Suppressor macrophage treated with lipopolysaccharide for 1 hour (primary cell): ENCODE results near the gene HDAC6.
"Not testable (repeated sequence)": the region's sequence is repeated elsewhere in the genome, so short reads cannot be mapped to it uniquely, and the experiment has no call there.

Source experiments
- DNase-seq, 3 donors: peaks; one replicate each; pipeline ENCODE4 v3.0.0-alpha.2; 2020 to 2022

The HDAC6 gene

DNA sequence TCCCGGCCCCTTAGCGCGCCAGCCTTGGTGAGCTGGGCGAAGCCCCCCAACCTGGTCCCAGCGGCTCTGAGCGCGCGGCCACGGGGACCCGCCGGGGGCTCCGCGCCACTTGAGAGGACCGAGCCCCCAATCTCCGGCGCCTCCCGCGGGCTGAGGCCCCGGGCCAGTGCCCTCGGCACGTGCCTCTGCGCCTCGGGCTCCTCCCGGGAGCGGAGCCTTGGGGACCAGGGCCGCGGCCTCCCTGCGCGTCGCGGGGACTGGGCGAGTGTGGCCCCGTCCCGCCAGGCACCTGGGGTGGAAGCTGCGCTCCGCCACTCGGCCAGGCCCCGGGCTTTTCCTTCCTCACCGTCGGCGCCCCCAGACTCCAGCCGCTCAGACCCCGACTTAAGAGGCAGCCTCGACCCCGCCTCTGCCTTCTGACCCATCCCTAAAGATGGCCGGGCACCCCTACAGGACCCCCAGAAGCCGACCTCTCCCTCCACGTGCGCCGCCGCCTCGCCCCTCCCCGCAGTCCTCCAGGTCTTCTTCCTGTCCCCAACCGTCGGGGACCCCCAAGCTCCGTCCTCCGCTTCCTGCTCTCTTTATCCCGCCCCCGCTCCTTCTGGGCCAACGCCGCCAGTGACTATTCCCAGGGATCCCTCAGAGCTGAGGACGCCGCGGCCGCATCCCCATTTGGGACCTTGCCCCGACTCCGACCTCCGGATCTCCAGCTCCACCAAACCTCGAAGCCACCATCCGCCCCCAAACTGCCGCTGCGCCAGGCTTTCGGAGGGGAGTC is 25.2 kb downstream of the HDAC6 start:
- no peak for DNase-seq

DNA sequence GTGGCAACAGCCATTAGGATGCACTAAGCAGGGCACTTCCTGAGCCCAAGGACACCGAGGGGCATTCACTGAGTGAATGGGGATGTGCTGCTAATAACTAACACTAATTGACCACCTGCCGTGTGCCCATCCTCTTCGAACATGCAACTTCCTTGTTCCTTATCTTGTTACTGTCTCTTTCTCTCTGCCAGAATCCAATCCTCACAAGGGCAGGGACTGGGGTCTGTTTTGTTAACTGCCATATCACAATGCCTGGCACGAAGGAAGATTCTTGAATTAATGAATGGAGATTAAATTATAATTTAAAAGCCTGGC is 25.7 kb downstream of the HDAC6 start:
- DNase-seq: no peak

DNA sequence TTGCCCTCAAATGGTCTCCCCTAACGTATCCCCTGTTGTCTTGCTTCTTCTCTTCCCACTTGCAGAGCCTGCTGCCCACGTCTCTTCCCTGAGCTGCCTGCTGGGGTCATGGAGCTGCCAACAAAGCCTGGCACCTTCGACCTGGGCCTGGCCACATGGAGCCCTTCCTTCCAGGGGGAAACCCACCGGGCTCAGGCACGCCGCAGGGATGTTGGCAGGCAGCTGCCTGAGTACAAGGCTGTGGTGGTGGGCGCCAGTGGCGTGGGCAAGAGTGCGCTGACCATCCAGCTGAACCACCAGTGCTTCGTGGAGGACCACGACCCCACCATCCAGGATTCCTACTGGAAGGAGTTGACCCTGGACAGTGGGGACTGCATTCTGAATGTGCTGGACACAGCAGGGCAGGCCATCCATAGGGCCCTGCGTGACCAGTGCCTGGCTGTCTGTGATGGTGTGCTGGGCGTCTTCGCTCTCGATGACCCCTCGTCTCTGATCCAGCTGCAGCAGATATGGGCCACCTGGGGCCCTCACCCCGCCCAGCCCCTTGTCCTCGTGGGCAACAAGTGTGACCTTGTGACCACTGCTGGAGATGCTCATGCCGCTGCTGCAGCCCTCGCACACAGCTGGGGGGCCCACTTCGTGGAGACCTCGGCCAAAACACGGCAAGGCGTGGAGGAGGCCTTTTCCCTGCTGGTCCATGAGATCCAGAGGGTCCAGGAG is 27.3 kb downstream of the HDAC6 start:
- DNase-seq: no peak

DNA sequence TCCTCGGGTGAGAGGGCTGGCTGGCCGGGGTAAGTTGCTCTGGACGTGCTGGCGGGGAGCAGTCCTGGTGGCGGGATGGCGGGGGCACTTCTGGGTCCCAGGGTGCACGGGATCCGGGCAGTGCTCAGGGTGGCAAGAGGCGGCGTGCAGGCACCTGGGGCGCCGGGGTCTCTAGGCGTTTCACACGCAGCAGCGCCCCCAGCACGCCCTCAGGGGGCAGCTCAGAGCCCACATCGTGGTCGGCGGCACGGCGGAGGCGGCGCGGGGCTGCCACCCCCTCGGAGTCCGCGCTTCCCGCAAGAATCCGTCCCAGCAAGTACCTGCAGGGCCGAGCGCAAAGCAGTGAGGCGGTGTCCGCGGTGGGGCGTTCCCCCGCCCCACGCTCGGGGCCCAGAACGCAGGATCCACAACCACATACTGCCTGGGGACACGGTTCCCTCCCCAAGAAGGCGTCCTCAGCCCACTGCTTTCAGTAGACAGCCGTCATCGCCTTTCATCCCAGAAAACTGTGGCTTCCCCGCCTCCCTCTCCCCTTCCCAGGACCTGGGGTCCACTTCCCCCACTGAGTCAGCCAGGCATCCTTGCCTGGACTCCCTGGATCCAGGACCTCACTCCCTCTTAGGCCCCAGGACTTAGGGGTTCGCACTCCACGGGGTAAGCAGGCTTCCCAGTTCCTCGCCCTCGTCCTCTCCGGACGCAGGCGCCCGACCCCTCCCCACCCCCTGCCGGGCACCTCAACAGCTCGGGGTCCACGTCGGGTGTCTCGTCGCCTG is 29.5 kb downstream of the HDAC6 start:
- DNase-seq: no peak

DNA sequence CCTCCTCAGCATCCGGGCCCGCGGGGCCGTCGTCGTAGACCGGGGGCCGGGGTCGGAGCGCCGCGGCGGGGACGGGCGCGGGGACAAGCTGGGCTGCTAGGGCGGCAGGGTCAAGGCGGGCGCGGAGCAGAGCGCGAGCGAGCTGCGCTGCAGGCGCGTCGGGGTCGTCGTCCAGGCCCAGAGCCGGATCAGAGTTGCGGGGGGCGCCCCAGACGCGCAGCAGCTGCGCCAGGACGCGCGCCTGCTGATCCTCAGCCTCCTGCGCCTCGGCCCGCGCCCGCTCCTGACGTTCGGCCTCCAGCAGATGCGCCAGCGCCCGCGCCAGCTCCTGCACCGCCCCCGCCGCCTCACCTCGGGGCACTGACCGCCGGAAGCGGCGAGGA is 30.0 kb downstream of the HDAC6 start:
- no peak for DNase-seq

DNA sequence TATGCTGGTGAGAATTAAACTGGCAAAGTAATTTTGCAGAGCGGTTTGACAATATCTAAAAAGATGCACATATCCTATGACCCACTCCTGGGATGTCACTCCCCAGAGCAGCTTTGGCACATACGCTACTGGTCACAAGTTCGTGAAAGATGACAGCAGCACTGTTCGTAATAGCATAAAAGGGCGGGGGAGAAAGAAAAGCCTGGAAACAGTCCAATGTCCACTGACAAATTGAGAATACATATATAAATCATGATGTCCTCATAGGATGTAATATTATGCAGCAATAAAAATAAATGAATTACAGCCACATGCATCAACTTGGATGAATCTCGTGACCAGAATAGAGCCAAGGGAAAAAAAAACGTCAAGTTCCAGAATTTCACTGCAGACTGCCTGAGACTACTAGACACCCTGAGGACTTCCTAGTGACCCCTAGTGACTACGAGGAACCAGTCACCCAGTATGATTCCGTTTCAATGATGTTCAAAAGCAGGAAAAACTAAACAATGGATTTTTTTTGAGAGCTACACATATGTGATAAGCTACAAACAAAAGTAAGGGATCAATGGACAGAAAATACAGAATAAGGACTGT is 31.8 kb downstream of the HDAC6 start:
- peak in 2 of 3 donors; percentile 26 to 30 for DNase-seq

DNA sequence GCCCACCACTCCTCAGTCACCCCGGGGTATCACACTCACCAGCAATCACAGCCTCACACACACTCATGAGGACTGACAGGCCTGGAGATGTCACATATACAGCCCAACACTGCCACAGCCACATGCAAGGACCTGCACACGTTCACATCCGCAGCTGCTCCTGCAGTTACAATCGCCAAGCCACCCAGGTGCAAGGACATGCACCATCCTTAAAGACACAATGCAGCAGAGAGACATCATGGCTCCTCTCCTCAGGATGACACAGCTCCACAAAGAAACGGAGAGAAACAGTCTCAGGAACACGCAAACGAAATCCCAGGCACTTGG is 32.5 kb downstream of the HDAC6 start:
- DNase-seq: no peak

DNA sequence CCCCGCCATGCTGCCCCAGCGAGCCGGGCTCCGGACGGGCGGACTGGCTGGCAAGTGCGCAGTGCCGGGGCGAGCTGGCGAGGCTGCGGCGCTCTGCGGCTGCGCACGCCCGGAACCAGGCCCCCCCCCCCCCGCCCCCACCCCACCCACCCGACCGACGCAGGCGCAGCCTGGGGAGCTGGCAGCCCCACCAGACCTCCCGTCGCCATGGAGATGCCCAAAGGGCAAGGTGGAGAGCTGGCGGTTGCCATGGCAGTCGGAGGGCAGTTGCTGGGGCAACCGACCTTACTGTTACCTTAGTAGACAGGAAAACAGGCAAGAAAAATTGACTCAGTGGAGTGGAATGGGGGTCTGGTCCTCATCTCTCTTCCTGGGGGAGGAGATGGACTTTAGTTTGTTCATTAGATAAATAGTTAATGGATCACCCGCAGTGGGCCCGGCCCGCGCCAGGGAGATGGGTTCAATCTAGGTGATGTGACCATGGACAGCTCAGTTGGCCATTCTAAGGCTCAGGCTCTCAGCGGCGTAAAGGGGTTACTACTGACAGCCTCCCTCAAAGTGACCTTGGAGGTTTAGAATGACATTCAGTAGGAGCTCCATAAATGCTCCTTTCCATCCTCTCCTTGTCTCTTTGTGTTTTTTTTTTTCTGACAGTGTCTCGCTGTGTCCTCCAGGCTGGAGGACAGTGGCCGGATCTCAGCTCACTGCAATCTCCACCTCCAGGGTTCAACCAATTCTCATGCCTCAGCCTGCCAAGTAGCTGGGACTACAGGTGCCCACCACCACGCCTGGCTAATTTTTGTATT is 33.9 kb downstream of the HDAC6 start, which contains the start of gene PCSK1N:
Gene PCSK1N, minus strand, starts transcription at position 87 of the 806 bp plus-strand sequence. Its CDS starts 78 bp downstream, at position 9.
- DNase-seq: no peak

DNA sequence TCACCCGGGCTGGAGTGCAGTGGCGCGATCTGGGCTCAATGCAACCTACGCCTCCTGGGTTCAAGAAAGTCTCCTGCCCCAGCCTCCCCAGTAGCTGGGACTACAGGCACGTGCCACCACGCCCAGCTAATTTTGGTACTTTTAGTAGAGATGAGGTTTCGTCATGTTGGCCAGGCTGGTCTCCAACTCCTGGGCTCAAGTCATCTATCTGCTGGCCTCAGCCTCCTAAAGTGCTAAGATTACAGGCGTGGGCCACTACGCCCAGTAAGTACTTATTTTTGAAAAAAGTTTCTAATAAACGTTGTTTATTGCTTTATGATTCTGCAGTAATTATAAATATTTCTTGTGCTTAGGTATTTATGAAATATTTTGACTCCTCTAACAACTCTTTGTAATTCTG is 37.8 kb downstream of the HDAC6 start:
- DNase-seq: no peak

DNA sequence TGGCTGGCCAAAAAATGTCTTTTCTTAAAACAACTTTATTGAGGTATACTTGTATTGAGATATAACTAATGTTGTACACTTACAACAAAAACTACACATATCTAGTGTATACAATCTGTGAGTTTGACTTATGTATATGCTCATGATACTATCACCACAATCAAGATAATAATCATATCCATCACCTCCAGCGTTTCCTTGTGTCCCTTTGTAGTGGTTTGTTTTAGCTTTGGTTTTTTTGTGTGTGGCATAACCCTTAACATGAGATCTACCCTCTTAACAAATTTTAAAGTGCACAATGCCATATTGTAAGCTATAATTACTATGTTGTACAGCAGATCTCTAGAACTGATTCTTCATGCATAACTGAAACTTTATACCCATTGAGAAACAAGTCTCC is 47.0 kb downstream of the HDAC6 start:
- no peak for DNase-seq

DNA sequence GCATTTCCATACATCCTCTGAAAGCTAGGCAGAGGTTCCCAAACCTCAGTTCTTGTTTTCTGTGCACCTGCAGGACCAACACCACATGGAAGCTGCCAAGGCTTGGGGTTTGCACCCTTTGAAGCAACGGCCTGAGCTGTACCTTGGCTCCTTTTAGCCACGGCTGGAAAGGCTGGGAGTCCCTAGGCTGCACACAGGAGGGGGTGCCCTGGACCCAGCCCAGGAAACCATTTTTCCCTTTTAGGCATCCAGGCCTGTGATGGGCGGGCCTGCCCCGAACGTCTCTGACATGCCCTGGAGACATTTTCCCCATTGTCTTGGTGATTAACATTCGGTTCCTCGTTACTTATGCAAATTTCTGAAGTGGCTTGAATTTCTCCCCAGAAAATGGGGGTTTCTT is 51.0 kb downstream of the HDAC6 start:
- no peak for DNase-seq

DNA sequence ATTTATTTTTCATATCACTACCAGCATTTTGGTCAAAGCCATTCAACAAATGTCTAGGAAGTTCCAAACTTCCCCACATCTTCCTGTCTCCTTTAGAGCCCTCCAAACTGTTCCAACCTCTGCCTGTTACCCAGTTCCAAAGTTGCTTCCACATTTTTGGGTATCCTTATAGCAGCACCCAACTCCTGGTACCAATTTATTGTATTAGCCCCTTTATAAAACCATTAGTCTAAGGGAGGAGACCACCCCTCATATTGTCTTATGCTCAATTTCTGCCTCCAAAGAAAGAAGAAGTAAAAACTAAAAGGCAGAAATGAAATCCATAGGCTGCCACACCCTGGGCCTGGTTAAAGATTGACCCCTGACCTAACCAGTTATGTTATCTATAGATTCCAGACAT is 51.6 kb downstream of the HDAC6 start:
- not testable (repeated sequence) for DNase-seq

DNA sequence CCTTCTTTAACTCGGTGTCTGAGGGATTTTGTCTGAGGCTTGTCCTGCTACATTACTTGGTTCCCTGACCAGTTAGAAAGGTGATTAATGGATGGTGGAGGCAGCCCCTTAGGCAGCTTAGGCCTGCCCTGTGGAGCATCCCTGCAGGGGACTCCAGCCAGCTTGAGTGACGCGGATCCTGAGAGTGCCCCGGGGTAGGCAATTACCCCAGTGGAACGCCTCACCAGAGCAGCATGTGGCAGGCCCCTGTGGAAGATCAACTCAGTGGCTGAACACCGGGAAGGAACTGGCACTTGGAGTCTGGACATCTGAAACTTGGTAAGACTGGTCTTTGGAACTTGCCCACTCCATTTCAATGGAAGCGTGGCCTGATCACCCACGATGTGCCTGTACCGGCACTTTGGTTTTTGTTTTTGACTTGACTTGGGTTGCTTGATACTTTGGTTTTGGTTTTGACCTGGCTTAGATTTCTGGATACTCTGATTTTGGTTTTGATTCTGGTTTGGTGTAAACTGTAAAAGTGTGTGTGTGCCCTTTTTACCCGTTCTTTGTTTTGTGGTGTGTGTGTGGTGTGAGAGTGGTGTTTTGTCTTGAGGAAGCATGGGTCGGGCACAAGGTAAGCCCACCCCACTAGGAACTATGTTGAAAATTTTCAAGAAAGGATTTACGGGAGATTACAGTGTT is 52.4 kb downstream of the HDAC6 start:
- DNase-seq: not testable (repeated sequence)

DNA sequence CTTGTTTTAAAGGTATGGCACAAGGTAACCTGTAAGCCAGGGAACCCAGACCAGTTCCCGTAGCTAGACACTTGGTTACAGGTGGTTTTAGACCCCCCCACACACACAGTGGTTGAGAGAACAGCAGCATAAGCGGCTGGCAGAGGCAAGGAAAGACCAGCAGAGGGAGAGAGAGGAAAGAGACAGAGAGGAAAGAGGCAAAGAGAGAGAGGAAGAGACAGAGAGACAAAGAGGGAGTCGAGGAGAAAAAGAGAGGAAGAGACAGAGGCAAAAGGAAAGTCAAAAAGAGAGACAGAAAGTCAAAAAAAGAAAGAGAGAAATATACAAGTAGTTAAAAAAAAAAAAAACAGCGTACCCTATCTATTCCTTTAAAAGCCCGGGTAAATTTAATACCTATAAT is 53.0 kb downstream of the HDAC6 start:
- no peak for DNase-seq

DNA sequence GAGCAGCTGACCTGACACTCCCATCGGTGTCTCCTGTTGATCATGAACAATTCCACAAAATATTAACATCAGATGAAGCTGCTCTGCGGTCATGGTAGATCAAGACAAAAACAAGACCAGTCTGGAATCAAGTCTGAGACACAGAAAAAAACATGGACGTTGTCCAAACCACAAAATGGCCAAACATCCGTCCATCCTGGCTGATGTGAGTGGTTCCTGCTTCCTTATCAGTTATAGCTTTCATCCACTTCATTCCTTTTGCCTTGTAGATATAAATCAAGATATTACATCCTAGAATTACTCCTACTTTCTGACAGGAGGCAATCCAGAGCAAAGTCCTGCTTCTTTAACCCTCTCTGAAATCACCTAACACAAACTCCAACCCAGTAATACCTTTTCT is 62.3 kb downstream of the HDAC6 start:
- DNase-seq: no peak

DNA sequence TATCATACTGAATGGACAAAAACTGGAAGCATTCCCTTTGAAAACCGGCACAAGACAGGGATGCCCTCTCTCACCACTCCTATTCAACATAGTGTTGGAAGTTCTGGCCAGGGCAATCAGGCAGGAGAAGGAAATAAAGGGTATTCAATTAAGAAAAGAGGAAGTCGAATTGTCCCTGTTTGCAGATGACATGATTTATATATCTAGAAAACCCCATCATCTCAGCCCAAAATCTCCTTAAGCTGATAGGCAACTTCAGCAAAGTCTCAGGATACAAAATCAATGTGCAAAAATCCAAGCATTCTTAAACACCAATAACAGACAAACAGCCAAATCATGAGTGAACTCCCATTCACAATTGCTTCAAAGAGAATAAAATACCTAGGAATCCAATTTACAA is 70.2 kb downstream of the HDAC6 start:
- not testable (repeated sequence) for DNase-seq
